HepG2 (cell line): ENCODE data around the gene PODXL.

Experiments used
- BHLHE40 ChIP-seq: IDR thresholded peaks from 2 replicates; pipeline ENCODE4 v1.6.1; 2011; ENCODE audit warnings: low read length, improper control_type of control experiment
- CBX2 ChIP-seq, 2 experiments: fragments of 200-600 bp in 1 of 2; sonication (generic); formaldehyde crosslinking in 1 of 2; IDR thresholded peaks; 2 replicates each; pipeline versions ENCODE4 v1.7.0 to v1.8.1; 2018 to 2022; ENCODE audit warnings: low read depth in 2 of 2, low read length in 1 of 2, mild to moderate bottlenecking in 1 of 2, missing genetic modification reagents in 1 of 2
- EZH2 ChIP-seq: conservative IDR thresholded peaks from 2 replicates; pipeline ENCODE4 v1.6.1; 2012; ENCODE audit warnings: mild to moderate bottlenecking, low read depth, low read length, moderate library complexity
- FOXC1 ChIP-seq: sonication (generic); formaldehyde crosslinking; IDR thresholded peaks from 2 replicates; pipeline ENCODE4 v1.8.0; 2022; ENCODE audit warnings: mild to moderate bottlenecking, missing genetic modification reagents, borderline replicate concordance
- JUN ChIP-seq: sonication (generic); formaldehyde crosslinking; IDR thresholded peaks from 2 replicates; pipeline ENCODE4 v1.4.0; 2020; ENCODE audit warnings: mild to moderate bottlenecking, missing genetic modification reagents
- MYNN ChIP-seq: sonication (generic); formaldehyde crosslinking; IDR thresholded peaks from 2 replicates; pipeline ENCODE4 v1.4.0; 2020; ENCODE audit warnings: mild to moderate bottlenecking, low read depth, missing genetic modification reagents
- NCOA1 ChIP-seq: sonication (generic); formaldehyde crosslinking; IDR thresholded peaks from 2 replicates; pipeline ENCODE4 v1.9.0; 2021; ENCODE audit warnings: missing genetic modification reagents
- RBM22 ChIP-seq: fragments of 200-400 bp; formaldehyde crosslinking; optimal IDR thresholded peaks from 2 replicates; pipeline ENCODE3; 2017; ENCODE audit warnings: mild to moderate bottlenecking, low read length, moderate library complexity
- STAT5B ChIP-seq: sonication (generic); formaldehyde crosslinking; IDR thresholded peaks from 2 replicates; pipeline ENCODE4 v1.4.0; 2020; ENCODE audit warnings: missing genetic modification reagents
- TCF12 ChIP-seq, 2 experiments: fragments of 450-650 bp in 1 of 2; sonication (generic) in 1 of 2; formaldehyde crosslinking in 1 of 2; IDR thresholded peaks; 2 replicates each; pipeline versions ENCODE4 v1.6.1 to v1.8.0; 2017 to 2022; ENCODE audit warnings: antibody characterized with exemption in 1 of 2, mild to moderate bottlenecking in 1 of 2, missing genetic modification reagents in 1 of 2, moderate library complexity in 1 of 2
- TCF7L2 ChIP-seq: IDR thresholded peaks from 2 replicates; pipeline ENCODE4 v1.6.1; 2011; ENCODE audit warnings: mild to moderate bottlenecking, low read depth, low read length, moderate library complexity
- ZBTB21 ChIP-seq: sonication (generic); formaldehyde crosslinking; IDR thresholded peaks from 2 replicates; pipeline ENCODE4 v1.4.0; 2020; ENCODE audit warnings: missing genetic modification reagents
- TF ChIP-seq, protein P1 (sequence below): sonication (generic); formaldehyde crosslinking; IDR thresholded peaks from 2 replicates; pipeline ENCODE4 v1.5.0; 2020; ENCODE audit warnings: mild to moderate bottlenecking, missing genetic modification reagents, moderate library complexity

DNA sequence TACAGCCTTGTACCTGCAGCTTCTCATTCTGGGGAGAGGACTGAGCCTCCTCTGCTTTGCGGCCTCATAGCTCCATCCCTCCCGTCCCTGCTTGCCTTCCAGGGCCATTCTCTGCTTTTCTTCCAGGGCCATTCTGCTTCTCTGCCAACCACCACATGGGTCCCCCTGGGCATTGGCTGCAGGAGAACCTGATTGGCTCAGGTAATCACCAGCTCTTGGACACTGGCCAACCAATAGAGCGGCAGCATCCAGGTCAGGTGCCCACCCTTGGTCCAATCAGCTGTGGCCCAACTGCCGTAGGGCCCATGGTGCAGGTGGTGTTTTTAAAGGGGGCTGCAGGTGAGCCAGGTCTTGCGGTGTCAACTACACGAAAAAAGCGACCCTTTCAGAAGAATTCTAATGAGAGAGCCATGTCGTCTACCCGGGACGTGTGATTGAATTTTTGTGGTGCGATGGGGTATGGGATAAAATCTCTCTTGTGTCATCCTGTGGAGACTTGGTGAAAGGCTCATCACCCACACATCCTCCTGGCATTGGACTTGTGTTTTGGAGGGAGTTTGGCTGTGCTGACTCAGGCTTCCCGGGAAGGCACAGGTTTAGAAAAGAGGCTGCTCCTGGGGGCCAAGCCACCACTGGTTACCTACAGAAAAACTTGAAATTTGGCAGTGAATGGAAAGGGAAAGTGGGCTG, 46.0 kb upstream of the PODXL start:
- no peak for TF ChIP-seq MYNN (CRISPR knock-in tag)
- no peak for TF ChIP-seq NCOA1 (CRISPR knock-in tag)
- TF ChIP-seq TCF7L2: no peak
- no peak for TF ChIP-seq CBX2 (IDR thresholded peaks at IDR 0.05; ENCODE audit: low read depth, low read length)
- TF ChIP-seq CBX2 (CRISPR knock-in tag; IDR thresholded peaks at IDR 0.05; ENCODE audit: low read depth): no peak
- TF ChIP-seq, protein P1, sequence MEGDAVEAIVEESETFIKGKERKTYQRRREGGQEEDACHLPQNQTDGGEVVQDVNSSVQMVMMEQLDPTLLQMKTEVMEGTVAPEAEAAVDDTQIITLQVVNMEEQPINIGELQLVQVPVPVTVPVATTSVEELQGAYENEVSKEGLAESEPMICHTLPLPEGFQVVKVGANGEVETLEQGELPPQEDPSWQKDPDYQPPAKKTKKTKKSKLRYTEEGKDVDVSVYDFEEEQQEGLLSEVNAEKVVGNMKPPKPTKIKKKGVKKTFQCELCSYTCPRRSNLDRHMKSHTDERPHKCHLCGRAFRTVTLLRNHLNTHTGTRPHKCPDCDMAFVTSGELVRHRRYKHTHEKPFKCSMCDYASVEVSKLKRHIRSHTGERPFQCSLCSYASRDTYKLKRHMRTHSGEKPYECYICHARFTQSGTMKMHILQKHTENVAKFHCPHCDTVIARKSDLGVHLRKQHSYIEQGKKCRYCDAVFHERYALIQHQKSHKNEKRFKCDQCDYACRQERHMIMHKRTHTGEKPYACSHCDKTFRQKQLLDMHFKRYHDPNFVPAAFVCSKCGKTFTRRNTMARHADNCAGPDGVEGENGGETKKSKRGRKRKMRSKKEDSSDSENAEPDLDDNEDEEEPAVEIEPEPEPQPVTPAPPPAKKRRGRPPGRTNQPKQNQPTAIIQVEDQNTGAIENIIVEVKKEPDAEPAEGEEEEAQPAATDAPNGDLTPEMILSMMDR (CRISPR knock-in tag): no peak
- TF ChIP-seq RBM22: no peak
- no peak for TF ChIP-seq EZH2
- TF ChIP-seq STAT5B (CRISPR knock-in tag): no peak
- TF ChIP-seq TCF12 (IDR thresholded peaks at IDR 0.05): no peak
- TF ChIP-seq TCF12 (CRISPR knock-in tag; IDR thresholded peaks at IDR 0.05): no peak
- no peak for TF ChIP-seq JUN (CRISPR knock-in tag)
- TF ChIP-seq BHLHE40: no peak
- TF ChIP-seq ZBTB21: no peak
- no peak for TF ChIP-seq FOXC1
